ENCODE results near the gene PDHA2. TPM values are rescaled to one million over a fixed set of nuclear protein-coding genes. Genes with fewer than 3 reads are reported as not detected.
"Not testable (repeated sequence)": the region's sequence is repeated elsewhere in the genome, so short reads cannot be mapped to it uniquely, and the experiment has no call there.

PDHA2 gene
- total RNA-seq, 2 donors from 2014 or later, result not detected

DNA sequence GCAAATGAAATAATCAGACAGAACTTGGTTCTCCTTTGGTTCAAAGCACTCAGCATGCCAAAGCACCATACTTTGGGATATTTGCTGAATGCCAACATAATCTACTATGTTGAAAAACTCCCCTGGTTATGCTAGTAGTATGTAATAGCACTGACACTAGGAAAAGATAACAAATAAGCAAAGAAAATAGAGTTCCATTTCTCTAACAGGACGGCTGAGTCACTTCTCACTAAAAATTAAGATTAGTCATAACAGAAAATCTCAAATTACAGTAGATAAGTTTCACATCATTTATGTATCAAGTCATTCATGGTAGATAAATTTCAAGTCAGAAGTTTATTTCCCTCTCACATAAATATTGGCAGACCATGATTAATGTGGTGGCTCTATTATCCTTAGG, 17.9 kb downstream of the PDHA2 start:
- no peaks in the 10 kb centered on the region for H3K4me1 ChIP-seq
- no peaks in the 10 kb centered on the region for H3K36me3 ChIP-seq
- H3K4me3 ChIP-seq, result no peak overlapping the region
- TF ChIP-seq, protein P1, sequence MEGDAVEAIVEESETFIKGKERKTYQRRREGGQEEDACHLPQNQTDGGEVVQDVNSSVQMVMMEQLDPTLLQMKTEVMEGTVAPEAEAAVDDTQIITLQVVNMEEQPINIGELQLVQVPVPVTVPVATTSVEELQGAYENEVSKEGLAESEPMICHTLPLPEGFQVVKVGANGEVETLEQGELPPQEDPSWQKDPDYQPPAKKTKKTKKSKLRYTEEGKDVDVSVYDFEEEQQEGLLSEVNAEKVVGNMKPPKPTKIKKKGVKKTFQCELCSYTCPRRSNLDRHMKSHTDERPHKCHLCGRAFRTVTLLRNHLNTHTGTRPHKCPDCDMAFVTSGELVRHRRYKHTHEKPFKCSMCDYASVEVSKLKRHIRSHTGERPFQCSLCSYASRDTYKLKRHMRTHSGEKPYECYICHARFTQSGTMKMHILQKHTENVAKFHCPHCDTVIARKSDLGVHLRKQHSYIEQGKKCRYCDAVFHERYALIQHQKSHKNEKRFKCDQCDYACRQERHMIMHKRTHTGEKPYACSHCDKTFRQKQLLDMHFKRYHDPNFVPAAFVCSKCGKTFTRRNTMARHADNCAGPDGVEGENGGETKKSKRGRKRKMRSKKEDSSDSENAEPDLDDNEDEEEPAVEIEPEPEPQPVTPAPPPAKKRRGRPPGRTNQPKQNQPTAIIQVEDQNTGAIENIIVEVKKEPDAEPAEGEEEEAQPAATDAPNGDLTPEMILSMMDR (IDR thresholded peaks at IDR 0.05), result no peak
- no peaks in the 10 kb centered on the region for H3K27me3 ChIP-seq
- no peak for DNase-seq (ENCODE audit: low spot score)
- no peaks in the 10 kb centered on the region for H3K9me3 ChIP-seq
- no peak overlapping the region for H3K27ac ChIP-seq

DNA sequence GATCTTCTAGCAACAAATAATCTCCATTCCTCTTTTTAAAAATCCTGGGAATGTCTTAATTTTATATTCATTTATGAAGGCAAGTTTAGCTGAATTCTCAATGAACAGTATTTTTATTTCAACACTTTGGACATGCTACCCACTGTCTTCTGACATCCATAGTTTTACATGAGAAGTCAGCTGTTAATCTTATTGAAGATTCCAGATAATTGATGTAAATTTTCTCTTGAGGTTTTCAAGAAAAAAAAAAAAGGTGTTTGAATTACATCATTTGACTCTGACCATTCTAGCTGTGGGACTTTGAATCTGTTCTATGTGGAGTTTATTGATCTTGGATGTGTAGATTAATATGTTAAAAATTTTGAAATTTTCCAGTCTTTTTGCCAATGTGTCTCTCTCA, 28.0 kb downstream of the PDHA2 start:
- TF ChIP-seq, protein P1 (IDR thresholded peaks at IDR 0.05), result no peak
- no peaks in the 10 kb centered on the region for H3K36me3 ChIP-seq
- no peak for DNase-seq (ENCODE audit: low spot score)
- H3K27me3 ChIP-seq, result no peaks in the 10 kb centered on the region
- H3K4me1 ChIP-seq, result no peaks in the 10 kb centered on the region
- no peak overlapping the region for H3K4me3 ChIP-seq
- no peak overlapping the region for H3K27ac ChIP-seq
- H3K9me3 ChIP-seq, result peaks cover 8 to 29% of the 10 kb centered on the region in 2 donors

DNA sequence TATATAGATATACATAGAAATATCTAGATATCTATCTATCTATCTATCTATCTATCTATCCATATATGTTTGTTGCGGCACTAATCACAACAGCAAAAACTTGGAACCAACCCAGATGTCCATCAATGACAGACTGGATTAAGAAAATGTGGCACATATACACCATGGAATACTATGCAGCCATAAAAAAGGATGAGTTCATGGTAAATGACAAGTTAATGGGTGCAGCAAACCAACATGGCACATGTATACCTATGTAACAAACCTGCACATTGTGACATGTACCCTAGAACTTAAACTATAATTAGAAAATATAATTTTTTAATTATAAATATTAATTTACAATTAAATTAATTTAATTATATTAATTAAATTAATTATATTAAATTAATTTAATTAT, 29.5 kb downstream of the PDHA2 start:
- not testable (repeated sequence) for H3K27ac ChIP-seq; H3K27me3 ChIP-seq; H3K4me3 ChIP-seq; DNase-seq (ENCODE audit: low spot score); H3K4me1 ChIP-seq; H3K36me3 ChIP-seq
- H3K9me3 ChIP-seq, result peaks cover 8 to 29% of the 10 kb centered on the region in 2 donors

DNA sequence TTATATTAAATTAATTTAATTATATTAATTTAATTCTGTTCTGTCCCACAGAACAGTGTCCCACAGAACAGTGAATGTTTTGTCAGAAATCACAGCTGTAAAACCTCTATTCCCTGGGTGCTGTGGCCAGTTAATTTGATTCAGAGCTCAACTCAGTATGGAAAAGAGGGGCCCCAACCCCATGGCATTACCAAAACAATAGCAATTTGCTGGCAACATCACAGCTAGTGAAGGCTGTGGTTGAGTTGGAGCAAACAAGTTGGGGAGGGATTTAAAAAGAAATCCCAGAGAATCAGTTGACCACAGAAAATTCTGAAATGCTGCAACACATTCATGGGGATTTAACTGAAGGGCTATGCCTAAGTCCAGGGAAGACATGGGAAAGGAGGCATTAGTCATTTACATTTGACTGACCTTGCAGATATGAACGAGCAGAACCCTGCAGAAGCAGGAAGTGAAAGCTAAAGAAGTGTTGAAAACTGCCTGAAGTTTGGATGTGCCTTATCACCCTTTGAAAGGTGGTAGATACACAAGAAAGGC, 30.1 kb downstream of the PDHA2 start:
- TF ChIP-seq, protein P1 (IDR thresholded peaks at IDR 0.05), result no peak
- H3K4me3 ChIP-seq, result no peak overlapping the region
- H3K9me3 ChIP-seq, result peaks cover 8 to 29% of the 10 kb centered on the region in 2 donors
- H3K27ac ChIP-seq, result no peak overlapping the region
- no peaks in the 10 kb centered on the region for H3K36me3 ChIP-seq
- DNase-seq (ENCODE audit: low spot score), result no peak
- H3K4me1 ChIP-seq, result no peaks in the 10 kb centered on the region
- no peaks in the 10 kb centered on the region for H3K27me3 ChIP-seq

DNA sequence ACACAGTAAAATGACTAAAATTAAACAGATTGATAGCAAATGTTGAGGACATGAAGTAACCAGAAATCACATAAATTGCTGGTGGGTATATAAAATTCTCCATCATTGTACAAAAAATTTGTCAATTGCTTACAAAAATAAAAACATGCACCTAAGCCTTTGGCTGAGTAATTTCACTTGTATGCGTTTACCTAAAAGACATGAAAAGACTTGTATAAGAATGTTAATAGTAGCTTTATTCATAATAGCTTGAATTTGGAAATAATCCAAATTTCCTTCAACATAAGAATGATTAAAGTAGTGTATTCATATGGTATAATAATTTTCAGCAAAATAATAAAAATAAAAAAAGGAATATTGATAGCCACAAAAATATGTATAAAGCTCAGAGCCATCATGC, 37.7 kb downstream of the PDHA2 start:
- H3K36me3 ChIP-seq, result no peaks in the 10 kb centered on the region
- DNase-seq (ENCODE audit: low spot score), result no peak
- no peak overlapping the region for H3K27ac ChIP-seq
- no peaks in the 10 kb centered on the region for H3K27me3 ChIP-seq
- no peaks in the 10 kb centered on the region for H3K4me1 ChIP-seq
- peaks cover 0 to under 1% of the 10 kb centered on the region in 2 donors for H3K9me3 ChIP-seq
- H3K4me3 ChIP-seq, result no peak overlapping the region
- TF ChIP-seq, protein P1 (IDR thresholded peaks at IDR 0.05), result no peak

DNA sequence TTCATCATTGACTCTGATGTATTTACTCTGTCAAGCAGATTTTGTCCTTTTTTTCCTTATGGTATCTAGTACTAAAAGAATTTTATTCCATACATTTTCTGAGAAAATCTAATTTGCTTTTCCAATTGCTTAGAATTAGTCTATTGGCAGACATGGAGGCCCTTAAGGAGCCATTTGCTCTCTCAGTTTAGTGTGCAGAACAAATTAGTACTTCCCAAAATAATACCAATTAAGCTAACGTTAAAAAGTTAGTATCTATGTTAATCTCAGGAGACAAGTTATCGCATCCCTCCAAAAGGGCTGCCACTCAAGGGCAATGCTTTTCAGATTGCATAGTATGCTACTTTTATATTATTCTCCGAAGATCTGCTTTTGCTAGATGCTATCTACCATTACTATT, 47.7 kb downstream of the PDHA2 start:
- no peaks in the 10 kb centered on the region for H3K4me1 ChIP-seq
- no peak overlapping the region for H3K4me3 ChIP-seq
- TF ChIP-seq, protein P1 (IDR thresholded peaks at IDR 0.05), result no peak
- peaks cover 0 to 22% of the 10 kb centered on the region in 2 donors for H3K9me3 ChIP-seq
- no peaks in the 10 kb centered on the region for H3K27me3 ChIP-seq
- no peak overlapping the region for H3K27ac ChIP-seq
- no peak for DNase-seq (ENCODE audit: low spot score)
- H3K36me3 ChIP-seq, result no peaks in the 10 kb centered on the region
